ENCODE data around the gene NELFA.

DNA sequence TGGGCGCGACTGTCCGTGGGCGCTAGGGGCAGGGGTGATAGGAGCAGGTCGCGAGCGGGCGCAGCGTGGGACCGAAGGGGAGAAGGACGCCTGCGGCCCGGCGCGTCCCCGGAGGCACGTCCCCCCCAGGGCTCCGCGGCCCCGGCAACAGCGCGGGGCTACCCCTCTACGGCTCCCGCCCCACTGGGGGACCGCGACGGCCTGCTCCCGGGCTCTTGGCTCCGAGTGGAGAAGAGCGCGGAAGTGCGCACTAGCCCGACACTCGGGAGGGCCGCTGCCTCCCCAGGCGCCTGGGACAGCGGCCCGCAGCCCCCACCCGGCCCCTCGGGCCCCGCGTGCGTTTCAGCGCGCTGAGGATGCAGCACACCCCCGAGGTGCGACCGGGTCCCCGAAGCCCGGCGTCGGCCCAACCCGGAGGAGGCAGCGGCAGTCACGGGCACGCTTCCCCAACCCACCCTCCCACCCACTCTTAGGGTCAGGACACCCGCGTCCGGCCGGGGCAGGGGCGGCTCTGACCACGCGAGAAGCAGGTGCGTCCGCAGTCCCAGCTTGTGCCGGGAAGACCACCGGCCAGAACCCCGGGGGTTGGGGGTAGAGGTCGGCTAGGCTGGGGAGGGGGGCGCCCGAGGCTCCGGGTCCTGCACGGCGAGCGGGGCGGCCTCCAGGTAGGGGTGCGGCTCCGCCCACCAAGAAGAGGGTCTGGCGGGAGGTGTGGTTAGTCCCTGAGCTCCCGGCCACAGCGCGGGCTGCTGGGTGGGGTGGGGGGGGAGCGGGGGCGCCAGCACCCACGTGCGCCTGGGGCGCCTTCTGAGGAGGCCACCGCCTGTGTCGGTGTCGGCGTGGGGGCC lies 31.8 kb upstream of the NELFA start:
- TF ChIP-seq YY1 (IDR thresholded peaks at IDR 0.05; ENCODE audit: insufficient read depth, insufficient read length) (no peak), ZNF274 (IDR thresholded peaks at IDR 0.05; ENCODE audit: low read depth, low read length) (no peak)
